Measurements from ENCODE around the gene EIF4E2. TPM values are rescaled to one million over a fixed set of nuclear protein-coding genes. Genes with fewer than 3 reads are reported as not detected.
"Not testable (repeated sequence)": the region's sequence is repeated elsewhere in the genome, so short reads cannot be mapped to it uniquely, and the experiment has no call there.

The EIF4E2 gene
- total RNA-seq, 1 donor from 2014 or later: 94.7 TPM

- no peak for DNase-seq (ENCODE audit: low read depth in 2 of 2)
These were observed 13.1 kb downstream of the EIF4E2 start for GRCh38 chr2:232563580-232563979.

DNA sequence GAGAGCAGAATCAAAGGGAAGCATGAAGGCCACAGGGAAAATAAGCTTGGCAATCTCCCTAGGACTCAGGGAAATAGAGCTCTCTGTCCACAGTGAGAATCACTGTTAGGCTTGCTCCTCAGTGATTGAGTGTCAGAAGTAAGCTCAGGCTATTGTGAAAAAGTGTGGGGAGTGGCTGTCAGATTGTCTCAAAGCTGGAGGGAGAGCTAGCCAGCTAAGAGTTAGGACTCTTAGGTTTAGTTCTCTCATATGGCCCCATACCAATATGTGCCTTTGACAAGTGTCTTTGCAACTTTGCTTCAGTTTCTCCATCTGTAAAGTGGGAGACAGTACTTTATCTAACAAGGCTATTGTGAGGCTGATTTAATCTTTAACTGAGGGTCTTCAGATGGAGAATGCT is 17.2 kb downstream of the EIF4E2 start:
- no peak for DNase-seq (ENCODE audit: low read depth in 2 of 2)

GRCh38 chr2:232568161-232568560 is 17.7 kb downstream of the EIF4E2 start:
- DNase-seq (ENCODE audit: low read depth in 2 of 2): peak in 1 of 2 donors; percentile 29

GRCh38 chr2:232569541-232569940 is 19.1 kb downstream of the EIF4E2 start:
- DNase-seq (ENCODE audit: low read depth in 2 of 2): no peak

- DNase-seq (ENCODE audit: low read depth in 2 of 2): not testable (repeated sequence)
These were observed 20.0 kb downstream of the EIF4E2 start for GRCh38 chr2:232570481-232570880.

DNA sequence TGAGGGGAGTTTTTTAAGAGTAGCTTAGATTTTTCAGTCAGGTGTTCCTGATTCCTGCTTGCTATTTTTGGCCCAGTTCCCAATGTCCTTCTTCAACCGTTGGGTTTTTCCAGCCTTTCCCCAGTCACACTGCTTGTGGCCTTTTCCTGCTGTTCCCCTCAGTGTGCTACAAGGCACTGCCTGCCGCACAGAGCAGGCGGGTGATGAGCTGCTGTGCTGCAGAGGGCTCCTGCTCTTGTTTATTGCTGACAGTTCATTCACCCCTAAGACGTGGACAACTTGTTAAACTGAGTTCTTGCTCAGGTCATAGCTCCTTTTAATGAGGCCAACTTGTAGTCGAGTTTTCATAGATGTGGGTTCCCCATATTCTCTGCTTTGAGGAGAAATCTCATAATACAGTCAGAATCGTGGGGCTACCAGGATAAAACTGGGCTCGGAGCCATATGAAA is 20.6 kb downstream of the EIF4E2 start:
- peak; percentile 67 to 73 for DNase-seq (ENCODE audit: low read depth in 2 of 2)

DNA sequence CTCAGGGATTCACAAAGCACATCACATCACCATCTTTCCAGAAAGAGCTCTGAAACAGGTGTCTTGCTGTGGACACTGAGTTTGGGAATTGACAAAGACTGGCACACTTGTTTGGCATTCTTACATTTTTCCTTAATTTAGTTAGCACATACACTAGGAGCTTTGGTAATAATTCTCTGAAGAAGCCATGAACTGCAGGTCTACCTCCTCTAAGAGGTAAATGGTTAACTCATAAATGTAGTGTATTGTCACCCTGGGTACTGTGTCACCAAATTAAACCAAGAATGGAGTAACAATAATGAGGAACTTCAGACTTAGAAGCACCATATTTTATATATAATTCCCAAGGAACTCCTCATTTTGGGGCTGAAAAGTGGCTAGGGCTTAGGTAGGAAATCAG is 22.6 kb downstream of the EIF4E2 start:
- DNase-seq (ENCODE audit: low read depth in 2 of 2): no peak

- DNase-seq (ENCODE audit: low read depth in 2 of 2): no peak
These were observed 23.4 kb downstream of the EIF4E2 start for GRCh38 chr2:232573771-232574435.

- no peak for DNase-seq (ENCODE audit: low read depth in 2 of 2)
These were observed 24.4 kb downstream of the EIF4E2 start for GRCh38 chr2:232574674-232575403.

DNA sequence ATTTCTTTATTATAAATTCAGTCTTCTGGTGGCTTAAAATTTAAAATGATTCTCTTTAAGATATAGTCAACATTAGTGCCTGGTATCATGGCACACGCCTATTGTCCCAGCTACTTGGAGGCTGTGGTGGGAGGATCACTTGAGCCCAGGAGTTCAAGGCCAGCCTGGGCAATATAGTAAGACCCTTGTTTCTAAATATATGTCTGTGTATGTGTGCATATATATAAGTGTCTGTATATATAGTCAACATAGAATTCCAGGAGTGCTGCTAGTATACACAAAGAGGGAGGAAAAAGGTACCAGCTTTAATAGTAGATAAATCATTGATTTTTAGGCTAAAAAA is 24.9 kb downstream of the EIF4E2 start:
- no peak for DNase-seq (ENCODE audit: low read depth in 2 of 2)

DNA sequence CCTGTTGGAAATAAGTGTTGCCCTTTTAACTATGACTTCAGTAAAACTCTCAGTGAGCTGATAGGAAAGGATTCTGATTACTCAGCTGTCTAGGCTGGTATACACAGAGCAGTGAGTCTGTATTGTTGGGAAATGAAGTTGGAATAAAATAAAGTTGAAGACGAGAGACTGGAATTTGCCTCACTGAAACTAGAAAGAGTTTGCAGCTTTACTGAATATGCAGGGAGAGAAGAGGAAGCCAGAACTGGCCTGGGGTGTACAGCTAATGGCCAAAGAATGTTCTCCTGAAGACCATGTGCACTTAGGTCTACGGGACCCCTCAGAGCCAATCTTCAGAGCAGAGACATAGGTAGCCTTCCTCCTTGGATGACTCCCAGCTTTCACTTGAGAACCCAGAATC is 26.5 kb downstream of the EIF4E2 start:
- DNase-seq (ENCODE audit: low read depth in 2 of 2): no peak

GRCh38 chr2:232577841-232578240 is 27.4 kb downstream of the EIF4E2 start:
- no peak for DNase-seq (ENCODE audit: low read depth in 2 of 2)

- no peak for DNase-seq (ENCODE audit: low read depth in 2 of 2)
These were observed 28.1 kb downstream of the EIF4E2 start for GRCh38 chr2:232578626-232579025.

GRCh38 chr2:232580648-232580981 is 30.1 kb downstream of the EIF4E2 start:
- no peak for DNase-seq (ENCODE audit: low read depth in 2 of 2)

- DNase-seq (ENCODE audit: low read depth in 2 of 2): no peak
These were observed 31.2 kb downstream of the EIF4E2 start for GRCh38 chr2:232581725-232582124.

GRCh38 chr2:232584238-232584637 is 33.7 kb downstream of the EIF4E2 start:
- DNase-seq (ENCODE audit: low read depth in 2 of 2): peak; percentile 53 to 58

DNA sequence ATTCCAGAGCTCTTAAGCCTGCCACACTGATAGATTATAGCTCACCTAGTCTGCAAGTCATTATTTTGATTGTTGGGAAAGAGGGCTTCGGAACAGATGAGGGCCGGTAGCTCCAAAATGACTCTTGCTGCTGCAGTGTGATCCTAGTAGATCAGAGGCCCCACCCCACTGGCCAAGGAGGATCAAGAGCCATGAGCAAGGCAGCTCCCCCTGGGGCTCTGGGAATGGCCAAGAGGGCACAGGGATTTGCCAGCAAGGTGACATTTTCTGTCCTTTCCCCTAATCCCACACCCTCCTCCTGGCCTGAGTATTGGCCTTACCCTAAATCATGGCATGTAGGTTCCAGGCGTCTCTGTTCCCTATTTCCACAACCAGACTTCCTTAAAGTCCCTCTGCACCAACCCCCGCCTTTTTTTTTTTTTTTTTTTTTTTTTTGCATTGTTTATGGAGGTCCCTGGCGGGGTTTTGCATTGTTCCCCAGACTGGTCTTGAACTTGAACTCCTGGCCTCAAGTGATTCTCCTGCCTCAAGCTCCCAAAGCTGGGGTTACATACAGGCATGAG is 36.5 kb downstream of the EIF4E2 start:
- no peak for DNase-seq (ENCODE audit: low read depth in 2 of 2)

GRCh38 chr2:232587512-232587911 is 37.0 kb downstream of the EIF4E2 start:
- DNase-seq (ENCODE audit: low read depth in 2 of 2): no peak

DNA sequence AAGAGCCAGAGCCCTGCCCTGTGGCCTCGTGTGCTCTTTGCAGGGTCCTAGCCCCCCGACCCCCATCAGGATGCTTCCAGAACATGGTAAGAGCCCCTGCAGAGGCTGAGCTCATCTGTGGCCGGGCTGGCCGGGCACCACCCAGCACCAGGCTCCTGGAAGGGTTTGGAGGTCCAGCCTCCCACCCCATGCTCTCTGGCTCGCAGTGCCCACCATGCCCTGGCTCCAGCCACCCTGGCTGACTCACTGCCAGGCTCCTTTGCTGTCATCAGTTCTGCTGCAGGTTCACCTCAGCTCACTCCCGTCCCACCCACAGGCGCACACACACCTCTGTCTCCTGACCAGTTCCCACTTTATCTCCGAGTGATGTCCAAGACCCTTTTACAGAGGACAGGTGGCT is 37.5 kb downstream of the EIF4E2 start:
- DNase-seq (ENCODE audit: low read depth in 2 of 2): no peak

DNA sequence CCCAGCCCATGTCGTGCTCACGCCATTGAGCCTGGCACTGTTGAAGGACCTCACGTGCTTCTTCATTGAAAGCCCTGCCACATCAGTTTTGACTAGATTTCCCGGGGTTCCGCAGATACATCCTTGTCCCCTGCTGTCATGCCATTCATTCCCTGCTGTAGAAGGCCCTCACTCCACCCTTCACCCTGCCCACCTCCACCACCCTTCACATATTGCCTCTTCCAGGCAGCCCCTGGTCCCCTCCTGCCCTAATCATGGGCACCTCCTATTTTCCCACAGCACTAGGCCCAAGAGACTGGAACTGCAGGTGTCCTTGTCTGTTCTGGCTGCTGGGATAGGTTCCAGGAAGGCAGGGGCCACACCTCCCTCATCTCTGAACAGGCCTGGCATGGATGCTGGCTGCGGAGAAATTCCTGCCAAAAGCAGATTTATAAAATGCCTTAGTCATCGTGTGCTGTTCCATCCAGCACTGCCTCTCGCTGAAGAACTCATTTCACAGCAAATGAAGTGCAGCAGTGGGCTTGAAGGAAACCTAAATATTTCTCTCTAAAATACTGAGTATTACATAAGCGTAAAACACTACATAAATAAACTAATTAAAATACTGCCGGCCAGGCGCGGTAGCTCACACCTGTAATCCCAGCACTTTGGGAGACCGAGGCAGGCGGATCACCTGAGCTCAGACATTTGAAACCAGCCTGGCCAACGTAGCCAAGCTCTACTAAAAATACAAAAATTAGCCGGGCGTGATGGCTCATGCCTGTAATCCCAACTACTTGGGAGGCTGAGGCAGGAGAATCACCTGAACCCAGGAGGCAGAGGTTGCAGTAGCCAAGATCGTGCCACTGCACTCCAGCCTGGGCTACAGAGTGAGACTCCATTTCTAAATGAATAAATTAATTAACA is 38.4 kb downstream of the EIF4E2 start:
- DNase-seq (ENCODE audit: low read depth in 2 of 2): peak; percentile 7 to 11

GRCh38 chr2:232592772-232593395 is 42.4 kb downstream of the EIF4E2 start:
- DNase-seq (ENCODE audit: low read depth in 2 of 2): peak; percentile 15 to 83

- no peak for DNase-seq (ENCODE audit: low read depth in 2 of 2)
These were observed 43.5 kb downstream of the EIF4E2 start for GRCh38 chr2:232593982-232594381.
